GM23338 (cell line): ENCODE results near the gene CCT6B. TPM values are rescaled to one million over a fixed set of nuclear protein-coding genes. Genes with fewer than 3 reads are reported as not detected.

ENCODE experiments used
- ATAC-seq: fragments of 200-7000 bp; cut with Tn5 transposase; 3 replicates; pipeline ENCODE4 v1.9.1; 2020
- DNase-seq: peaks from one replicate; pipeline ENCODE4 v3.0.0-alpha.2; 2015; ENCODE audit warnings: low spot score
- H2AFZ ChIP-seq: fragments of 200-600 bp; sonication (generic); 2 replicates; pipeline ENCODE4 v1.8.0; 2016; ENCODE audit warnings: antibody characterized with exemption, mild to moderate bottlenecking, moderate library complexity
- H3F3A ChIP-seq: fragments of 200-600 bp; sonication (generic); replicated peaks from 2 replicates; pipeline ENCODE4 v1.8.0; 2017; ENCODE audit warnings: antibody characterized with exemption, mixed run types, low read depth
- H3K27ac ChIP-seq: fragments of 200-600 bp; sonication (generic); 2 replicates; pipeline ENCODE4 v1.6.1; 2016; ENCODE audit warnings: low read depth
- H3K27me3 ChIP-seq: fragments of 200-600 bp; sonication (generic); 2 replicates; pipeline ENCODE4 v1.8.0; 2016; ENCODE audit warnings: mild to moderate bottlenecking, mixed run types, moderate library complexity; ENCODE audit not compliant: insufficient read depth
- H3K36me3 ChIP-seq: fragments of 200-600 bp; sonication (generic); 2 replicates; pipeline ENCODE4 v1.8.0; 2016; ENCODE audit warnings: mild to moderate bottlenecking; ENCODE audit not compliant: insufficient read depth
- H3K4me1 ChIP-seq: fragments of 200-600 bp; sonication (generic); 2 replicates; pipeline ENCODE4 v1.8.0; 2016; ENCODE audit warnings: mild to moderate bottlenecking, moderate library complexity; ENCODE audit not compliant: insufficient read depth
- H3K4me2 ChIP-seq: fragments of 200-600 bp; sonication (generic); 2 replicates; pipeline ENCODE4 v1.7.1; 2017; ENCODE audit warnings: mixed run types
- H3K4me3 ChIP-seq: fragments of 200-600 bp; sonication (generic); 2 replicates; pipeline ENCODE4 v1.6.1; 2016; ENCODE audit warnings: mixed run types
- H3K79me2 ChIP-seq: fragments of 200-600 bp; sonication (generic); replicated peaks from 2 replicates; pipeline ENCODE4 v1.8.0; 2017; ENCODE audit warnings: mild to moderate bottlenecking; ENCODE audit not compliant: insufficient read depth
- H3K9me2 ChIP-seq: fragments of 200-600 bp; sonication (generic); 2 replicates; pipeline ENCODE4 v1.8.0; 2017; ENCODE audit not compliant: insufficient read depth
- H4K20me1 ChIP-seq: fragments of 200-600 bp; sonication (generic); replicated peaks from 2 replicates; pipeline ENCODE4 v1.8.0; 2017; ENCODE audit warnings: mild to moderate bottlenecking; ENCODE audit not compliant: insufficient read depth
- H3K27ac Mint-ChIP-seq: 2 replicates; pipeline ENCODE4 v1.8.0; 2020; ENCODE audit warnings: inconsistent platforms, mild to moderate bottlenecking, moderate library complexity, mixed read lengths
- H3K27me3 Mint-ChIP-seq: 3 replicates; pipeline ENCODE4 v1.8.0; 2022; ENCODE audit warnings: low read depth, mild to moderate bottlenecking, moderate library complexity, mixed read lengths, inconsistent platforms; ENCODE audit not compliant: insufficient read depth, poor library complexity
- H3K36me3 Mint-ChIP-seq: 3 replicates; pipeline ENCODE4 v1.8.0; 2021; ENCODE audit warnings: low read depth, mild to moderate bottlenecking, inconsistent platforms, moderate library complexity, mixed read lengths
- H3K4me1 Mint-ChIP-seq: 3 replicates; pipeline ENCODE4 v1.8.0; 2020; ENCODE audit warnings: mild to moderate bottlenecking, inconsistent platforms, mixed read lengths
- H3K4me3 Mint-ChIP-seq: 3 replicates; pipeline ENCODE4 v1.8.0; 2021; ENCODE audit warnings: moderate library complexity, mild to moderate bottlenecking, inconsistent platforms, mixed read lengths
- H3K9me3 Mint-ChIP-seq: 3 replicates; pipeline ENCODE4 v1.8.0; 2020; ENCODE audit warnings: moderate library complexity, mild to moderate bottlenecking, inconsistent platforms, mixed read lengths
- CREB1 ChIP-seq: fragments of 250-450 bp; sonication (Bioruptor Pico); IDR thresholded peaks from 2 replicates; pipeline ENCODE4 v1.5.0; 2020; ENCODE audit warnings: low read depth, mild to moderate bottlenecking, moderate library complexity
- EZH2 ChIP-seq: fragments of 200-600 bp; sonication (generic); IDR thresholded peaks from one replicate; pipeline ENCODE4 v1.8.0; 2017; ENCODE audit warnings: antibody characterized with exemption, mild to moderate bottlenecking, low read depth; ENCODE audit not compliant: unreplicated experiment
- EZH2phosphoT487 ChIP-seq: fragments of 200-600 bp; sonication (generic); IDR thresholded peaks from one replicate; pipeline ENCODE4 v1.8.1; 2018; ENCODE audit warnings: antibody characterized with exemption; ENCODE audit not compliant: unreplicated experiment
- JUNB ChIP-seq: IDR thresholded peaks from one replicate; pipeline ENCODE4 v1.6.1; 2016; ENCODE audit warnings: antibody characterized with exemption; ENCODE audit not compliant: unreplicated experiment
- POLR2AphosphoS5 ChIP-seq: IDR thresholded peaks from 2 replicates; pipeline ENCODE4 v1.6.1; 2016; ENCODE audit warnings: antibody characterized with exemption, low read depth
- REST ChIP-seq: IDR thresholded peaks from one replicate; pipeline ENCODE4 v1.6.1; 2018; ENCODE audit warnings: antibody characterized with exemption; ENCODE audit not compliant: unreplicated experiment
- STAT1 ChIP-seq: IDR thresholded peaks from one replicate; pipeline ENCODE4 v1.6.1; 2016; ENCODE audit warnings: antibody characterized with exemption; ENCODE audit not compliant: unreplicated experiment
- ZNF462 ChIP-seq: fragments of 250-450 bp; sonication (Bioruptor Pico); IDR thresholded peaks from 2 replicates; pipeline ENCODE4 v1.5.0; 2020; ENCODE audit warnings: mild to moderate bottlenecking, moderate library complexity
- polyA plus RNA-seq: library from polyadenylated mRNA; unstranded; fragments of >200 nt; fragmentation: Nextera tagmentation; extraction: Ambion mirVana; gene quantifications from 2 replicates; pipeline ENCODE4 v1.2.1, GENCODE V29; 2016
- total RNA-seq: library from RNA; depleted of rRNA; stranded (reverse); fragments of >200 nt; shearing (Covaris generic); gene quantifications from 2 replicates; pipeline ENCODE4 v1.2.3, GENCODE V29; 2014

Gene CCT6B
- total and polyA plus RNA-seq, 2 experiments from 2014 or later, result 0.94 to 1.1 TPM

GRCh38 chr17:34895383-34895782 is 65.9 kb downstream of the CCT6B start:
- ATAC-seq (peak; percentile 45), DNase-seq (peak; percentile 60)
- peaks cover 2% of the 10 kb centered on the region; the same call in 2 of the 3 replicates for H3K4me1 Mint-ChIP-seq
- Histone ChIP-seq H3K27ac (no peak overlapping the region), H3K27me3 (no peaks in the 10 kb centered on the region), H3K9me2 (no peaks in the 10 kb centered on the region), H3K4me2 (no peak overlapping the region), H4K20me1 (no peaks in the 10 kb centered on the region), H2AFZ (no peak overlapping the region), H3F3A (no peaks in the 10 kb centered on the region), H3K4me3 (no peak overlapping the region), H3K36me3 (no peaks in the 10 kb centered on the region), H3K79me2 (no peaks in the 10 kb centered on the region), H3K4me1 (no peaks in the 10 kb centered on the region)
- H3K9me3 Mint-ChIP-seq, result no peaks in the 10 kb centered on the region
- peaks cover 10% of the 10 kb centered on the region for H3K27me3 Mint-ChIP-seq
- no peaks in the 10 kb centered on the region for H3K36me3 Mint-ChIP-seq
- H3K27ac Mint-ChIP-seq, result no peak overlapping the region
- TF ChIP-seq STAT1, result no peak
- no peak for TF ChIP-seq EZH2phosphoT487
- TF ChIP-seq REST, result peak; percentile 77
- H3K4me3 Mint-ChIP-seq, result no peak overlapping the region

- DNase-seq (no peak), ATAC-seq (no peak)
- no peaks in the 10 kb centered on the region for H3K36me3 Mint-ChIP-seq
- H3K4me3 Mint-ChIP-seq, result no peak overlapping the region
- H4K20me1 ChIP-seq, result no peaks in the 10 kb centered on the region
- H3K4me3 ChIP-seq, result no peak overlapping the region
- no peaks in the 10 kb centered on the region for H3K27me3 ChIP-seq
- no peaks in the 10 kb centered on the region for H3K36me3 ChIP-seq
- no peak overlapping the region for H3K4me2 ChIP-seq
- peaks cover 10% of the 10 kb centered on the region for H3K27me3 Mint-ChIP-seq
- H3K4me1 ChIP-seq, result no peaks in the 10 kb centered on the region
- no peak overlapping the region for H2AFZ ChIP-seq
- no peaks in the 10 kb centered on the region for H3F3A ChIP-seq
- H3K4me1 Mint-ChIP-seq, result peaks cover 2% of the 10 kb centered on the region; the same call in 2 of the 3 replicates
- H3K9me2 ChIP-seq, result no peaks in the 10 kb centered on the region
- H3K79me2 ChIP-seq, result no peaks in the 10 kb centered on the region
- no peak overlapping the region for H3K27ac ChIP-seq
- H3K27ac Mint-ChIP-seq, result no peak overlapping the region
- no peaks in the 10 kb centered on the region for H3K9me3 Mint-ChIP-seq
- no peak for TF ChIP-seq JUNB
- TF ChIP-seq REST, result no peak
- TF ChIP-seq ZNF462 (CRISPR knock-in tag), result no peak
- no peak for TF ChIP-seq EZH2phosphoT487
- TF ChIP-seq EZH2, result no peak
- TF ChIP-seq POLR2AphosphoS5, result no peak
- no peak for TF ChIP-seq CREB1 (CRISPR knock-in tag)
Observed at GRCh38 chr17:34894964-34895363, 66.3 kb downstream of the CCT6B start.
